HG03521 (cell line): ENCODE results near the gene WEE2.

ENCODE experiments used
- ATAC-seq: cut with Tn5 transposase; IDR thresholded peaks from one replicate; pipeline ENCODE4 v1.9.1; 2021; ENCODE audit warnings: mild to moderate bottlenecking, moderate library complexity; ENCODE audit not compliant: unreplicated experiment

WEE2 gene

DNA sequence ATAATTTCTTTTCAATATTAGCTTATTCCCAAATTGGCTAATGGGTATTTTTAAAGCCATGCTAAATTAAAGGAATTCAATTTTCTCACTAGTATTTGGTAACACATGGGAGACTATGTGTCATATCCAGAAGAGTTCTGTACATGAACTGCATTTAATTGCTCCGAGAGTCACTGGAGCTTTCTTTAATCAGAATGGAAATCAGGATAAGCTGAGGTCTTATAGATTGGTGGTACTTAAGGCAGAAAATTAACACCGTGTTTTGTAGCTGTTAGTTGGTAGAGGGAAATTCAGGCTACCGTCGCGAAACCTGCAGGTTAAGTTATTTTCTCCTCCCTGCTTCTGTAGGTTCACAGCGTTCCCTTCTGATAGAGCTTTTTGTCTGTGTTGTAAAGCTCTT, at the start of gene WEE2:
Gene WEE2 (plus strand): TSS at position 3 of the 400 bp plus-strand sequence. CDS start 406 bp downstream, outside the sequence.
- no peak for ATAC-seq

GRCh38 chr7:141659501-141659900, 48.7 kb upstream of the WEE2 start:
- ATAC-seq: no peak

DNA sequence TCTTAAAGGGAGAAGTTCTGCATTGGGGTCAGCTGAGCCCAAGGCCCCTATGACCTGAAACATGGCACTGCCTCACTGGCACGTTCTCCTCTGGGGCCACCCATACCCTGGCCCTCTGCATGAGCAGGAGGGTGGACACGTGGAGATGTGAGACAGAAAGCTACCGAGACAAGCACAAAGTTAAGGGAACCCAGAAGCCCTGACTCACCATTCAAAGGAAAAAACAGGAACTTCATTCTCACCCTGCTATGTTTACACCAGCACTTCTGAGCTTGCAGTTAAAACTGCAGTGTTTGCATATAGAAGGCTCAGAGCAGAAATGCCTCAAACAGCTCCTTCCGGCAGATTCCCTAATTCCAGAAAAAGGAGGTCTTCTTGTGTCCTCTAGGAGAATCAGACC, 47.9 kb upstream of the WEE2 start:
- no peak for ATAC-seq

DNA sequence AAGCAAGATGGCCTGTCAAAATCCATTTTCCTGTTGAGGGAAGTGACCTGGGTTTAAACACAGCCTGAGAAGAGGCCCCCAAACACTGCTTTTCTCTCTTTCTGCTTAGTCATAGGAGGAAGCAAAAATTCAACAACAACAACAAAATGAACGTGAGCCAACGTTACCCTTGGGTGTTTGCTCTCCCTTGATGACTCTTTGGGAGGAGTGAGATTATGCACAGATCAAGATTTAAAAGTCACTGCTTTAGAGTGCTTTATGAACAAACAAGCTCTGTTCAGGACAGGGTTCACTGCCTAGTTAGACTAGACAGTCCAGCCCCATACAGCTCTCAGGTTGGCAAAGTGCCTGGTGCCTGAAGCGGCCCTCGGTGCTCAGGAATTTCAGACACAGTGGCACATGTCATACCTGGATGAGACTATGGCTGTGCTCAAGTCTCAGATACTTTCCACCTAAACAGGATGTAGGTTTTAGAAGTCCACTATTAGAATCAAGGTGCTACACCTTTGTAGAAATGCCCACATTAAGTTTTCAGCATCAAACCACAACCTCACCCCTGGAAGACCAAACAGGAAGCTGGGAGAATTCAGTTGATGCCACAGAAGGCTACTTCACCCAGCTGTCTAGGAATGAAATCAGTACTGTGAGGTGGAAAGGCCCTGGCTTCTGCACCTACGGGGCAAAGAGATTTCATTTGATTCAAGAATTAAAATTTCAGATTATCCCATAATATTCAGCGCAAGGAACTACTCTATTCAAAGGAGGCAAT, 44.9 kb upstream of the WEE2 start:
- no peak for ATAC-seq

DNA sequence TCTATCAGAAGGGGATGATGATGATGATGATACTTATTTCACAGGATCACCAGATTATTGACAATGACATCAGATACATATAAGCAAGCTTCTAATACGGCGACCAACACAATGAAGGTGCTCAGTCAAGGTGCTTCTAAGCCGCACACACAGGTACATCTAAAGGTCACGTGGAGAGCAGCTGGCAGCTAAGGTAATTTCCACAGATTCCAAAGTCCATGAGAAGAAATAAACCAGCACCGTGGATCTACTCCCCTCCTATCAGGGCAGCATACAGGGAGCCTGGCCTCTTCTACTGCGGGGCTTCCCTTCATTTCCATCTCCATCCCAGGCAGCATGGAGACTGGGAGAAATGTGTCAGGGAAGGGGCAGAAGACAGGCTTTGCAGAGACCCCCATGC, 43.7 kb upstream of the WEE2 start:
- no peak for ATAC-seq

DNA sequence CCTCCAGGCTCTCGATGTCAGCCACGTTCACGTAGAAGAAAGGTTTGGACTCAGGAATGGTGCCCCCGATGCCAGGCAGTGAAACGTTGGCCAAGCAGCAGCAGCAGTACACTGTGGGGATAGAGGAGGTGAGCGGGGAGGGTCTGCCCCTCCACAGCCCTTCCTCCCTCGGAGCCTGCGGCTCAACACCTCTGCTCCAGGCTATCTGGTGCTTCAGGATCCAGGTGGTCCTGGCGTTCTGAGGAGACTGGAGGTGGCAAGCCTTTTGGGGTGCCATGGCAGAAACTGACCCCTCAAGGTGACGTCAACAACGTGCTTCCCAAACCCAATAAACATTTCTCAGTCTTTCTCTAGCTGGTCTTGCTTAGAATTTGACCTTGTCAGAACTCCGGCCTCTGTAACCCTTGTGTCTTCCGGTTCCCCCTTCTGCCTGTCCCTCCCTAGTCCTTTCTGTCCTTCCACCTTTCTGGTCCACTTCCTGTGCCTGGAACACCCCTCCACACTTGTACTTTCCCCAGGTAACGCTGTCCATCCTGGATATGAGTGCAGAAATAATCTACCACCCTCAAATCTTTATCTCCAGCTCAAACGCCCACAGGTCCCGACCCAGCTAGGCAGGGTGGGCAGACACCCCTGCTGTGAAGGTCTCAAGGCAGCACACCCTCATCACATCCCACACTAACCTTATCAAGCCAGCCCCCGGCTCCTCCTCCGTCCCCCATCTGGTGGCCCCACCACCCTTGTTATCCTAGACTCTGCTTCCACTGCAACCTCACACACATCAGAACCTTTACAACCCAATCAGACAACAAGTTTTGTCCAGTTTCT, 42.7 kb upstream of the WEE2 start:
- no peak for ATAC-seq

- ATAC-seq: no peak
Observed at GRCh38 chr7:141666071-141666470, 42.1 kb upstream of the WEE2 start.

- no peak for ATAC-seq
Observed at GRCh38 chr7:141668853-141669252, 39.3 kb upstream of the WEE2 start.

DNA sequence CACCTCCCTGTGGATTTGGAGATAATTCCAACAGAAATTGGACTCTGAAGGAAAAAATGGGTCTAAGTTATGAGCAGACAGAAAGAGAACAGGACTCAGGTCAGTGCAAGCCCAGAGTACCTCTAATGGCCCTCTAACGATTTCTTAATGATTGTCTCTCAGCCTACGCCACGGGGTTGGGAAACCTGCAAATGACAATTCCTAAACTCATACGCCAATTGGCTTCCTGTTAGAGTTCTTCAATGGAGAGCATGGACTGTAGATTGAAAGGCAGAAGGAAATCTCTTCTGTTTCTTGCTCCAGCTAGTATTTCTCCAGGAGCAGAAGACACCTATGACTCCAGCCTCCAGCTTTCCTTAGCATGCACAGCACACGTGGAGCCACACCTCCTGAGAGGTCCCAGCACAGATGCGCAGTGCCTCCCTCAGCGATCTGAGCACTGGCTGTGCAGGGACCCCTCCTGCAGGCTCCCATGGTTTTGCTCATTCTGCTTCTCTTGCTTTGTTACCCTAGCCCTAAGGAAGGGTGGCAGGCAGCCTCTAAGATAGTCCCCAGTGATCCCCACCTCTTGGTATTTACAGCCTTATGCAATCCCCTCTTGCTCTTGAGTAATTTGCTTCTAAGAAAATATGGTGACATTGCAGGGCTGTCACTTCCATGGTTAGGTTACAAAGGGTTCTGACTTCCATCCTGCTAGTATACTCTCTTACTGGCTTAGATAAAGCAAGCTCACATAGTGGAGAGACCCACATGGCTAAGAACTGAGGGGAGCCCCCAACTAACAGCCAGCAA, 36.3 kb upstream of the WEE2 start:
- no peak for ATAC-seq

GRCh38 chr7:141673346-141673745, 34.8 kb upstream of the WEE2 start:
- ATAC-seq: no peak

GRCh38 chr7:141674171-141674671, 33.9 kb upstream of the WEE2 start:
- ATAC-seq: no peak

- ATAC-seq: no peak
Observed at GRCh38 chr7:141674702-141675101, 33.5 kb upstream of the WEE2 start.

DNA sequence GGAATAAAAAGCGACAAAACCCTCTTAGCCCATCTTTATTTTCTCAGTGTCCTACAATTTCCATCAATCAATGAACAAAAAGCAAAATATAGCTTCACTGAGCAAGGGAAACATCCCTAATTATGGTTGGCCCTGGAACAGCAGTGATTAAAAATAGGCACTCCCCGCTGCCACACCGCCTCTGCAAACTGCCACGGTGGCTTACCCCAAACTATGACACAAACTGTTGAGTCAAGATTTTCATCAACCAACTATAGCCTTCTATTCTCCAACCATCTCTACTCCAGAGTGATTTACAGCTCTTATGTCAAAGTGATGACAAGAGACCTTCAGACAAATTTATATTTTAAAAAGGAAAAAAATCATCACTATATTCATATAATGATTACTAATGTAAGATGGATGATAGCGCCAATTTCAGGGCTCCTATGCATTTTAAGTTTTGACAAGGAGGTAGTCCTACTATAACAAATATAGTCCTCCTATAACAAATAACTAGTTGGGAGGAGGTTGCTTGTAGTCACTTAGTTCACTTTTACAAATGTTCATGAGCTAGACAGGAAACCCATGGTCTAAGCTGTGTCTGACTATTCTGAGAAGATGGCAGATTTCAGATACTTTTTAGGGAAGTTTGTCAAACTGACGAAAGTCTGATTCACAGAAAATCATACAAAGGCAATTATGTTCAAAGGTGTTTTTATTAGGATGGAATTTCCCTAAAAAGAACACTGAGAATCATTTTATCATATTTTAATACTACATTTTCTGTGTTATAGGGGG, 32.5 kb upstream of the WEE2 start:
- ATAC-seq: no peak

DNA sequence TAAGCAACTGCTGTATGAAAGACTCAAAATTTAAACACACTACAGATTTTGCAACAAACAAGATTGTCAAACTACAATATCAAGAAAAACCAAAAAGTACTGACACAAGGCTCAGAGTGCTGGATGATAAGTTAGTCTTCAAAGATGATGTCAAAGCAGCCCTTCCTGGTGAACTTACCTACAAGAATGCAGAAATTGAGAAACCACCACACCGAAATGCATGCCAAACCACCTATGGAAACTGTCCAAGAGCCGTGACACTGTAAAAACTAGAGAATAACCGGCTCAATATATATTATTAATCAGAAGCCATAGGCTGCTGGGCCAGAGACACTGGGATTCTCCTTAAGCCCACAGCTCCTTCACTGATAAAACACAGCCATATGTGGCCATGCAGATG, 31.5 kb upstream of the WEE2 start:
- no peak for ATAC-seq

DNA sequence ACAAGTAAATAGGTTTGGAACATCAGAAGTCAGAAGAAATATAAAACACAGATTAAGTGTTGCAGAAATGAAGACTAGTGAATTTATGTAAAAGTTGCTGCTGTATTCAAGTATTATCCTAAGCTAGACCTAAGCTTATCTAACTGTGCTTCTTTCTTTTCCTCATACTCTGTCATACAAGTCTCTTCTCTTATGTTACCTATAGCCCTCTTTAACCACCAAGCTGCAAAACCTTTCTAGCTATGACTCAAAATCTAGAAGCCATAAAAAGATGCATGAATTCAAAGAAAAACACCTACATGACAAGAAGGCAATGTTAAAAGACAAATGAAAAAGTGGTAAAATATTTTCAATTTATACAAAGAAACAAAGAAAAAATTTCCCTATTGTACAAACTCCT, 29.1 kb upstream of the WEE2 start:
- peak; percentile 55 for ATAC-seq

DNA sequence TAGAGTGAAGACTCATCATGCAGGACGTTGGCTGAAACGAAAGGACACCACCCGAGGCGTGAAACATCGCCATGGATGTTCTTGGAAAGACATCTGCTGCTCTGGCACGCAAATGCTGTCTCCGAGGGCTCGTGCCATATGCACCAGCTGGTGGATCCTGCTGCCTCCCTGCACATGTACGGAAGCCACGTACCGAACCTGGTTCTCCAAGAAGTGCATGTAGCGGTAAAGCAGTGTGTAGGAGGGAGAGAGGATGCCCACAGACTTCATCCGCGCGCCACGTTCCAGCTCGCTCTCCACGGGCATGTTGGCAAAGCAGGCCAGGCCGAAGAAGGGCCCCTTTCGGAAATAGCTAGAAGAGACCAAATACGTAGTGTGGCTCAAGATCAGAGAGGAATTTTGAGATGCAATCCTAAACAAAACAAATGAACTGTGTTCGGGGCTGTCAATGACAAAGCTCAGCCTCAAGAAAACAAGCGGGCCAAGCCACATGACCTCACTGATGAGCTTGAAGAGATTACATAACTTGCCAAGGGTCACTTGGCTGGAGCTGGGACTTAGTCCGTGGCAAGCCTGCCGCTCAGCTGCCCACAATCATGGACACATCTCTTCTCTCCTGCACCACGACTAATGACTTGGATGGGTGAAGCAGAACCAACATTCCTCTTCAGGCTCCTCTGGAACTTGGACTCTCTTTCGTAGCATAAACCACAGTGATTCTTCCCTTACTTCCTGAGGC, 22.7 kb upstream of the WEE2 start:
- no peak for ATAC-seq

GRCh38 chr7:141686074-141686473, 22.1 kb upstream of the WEE2 start:
- no peak for ATAC-seq

GRCh38 chr7:141686670-141687069, 21.5 kb upstream of the WEE2 start:
- no peak for ATAC-seq

DNA sequence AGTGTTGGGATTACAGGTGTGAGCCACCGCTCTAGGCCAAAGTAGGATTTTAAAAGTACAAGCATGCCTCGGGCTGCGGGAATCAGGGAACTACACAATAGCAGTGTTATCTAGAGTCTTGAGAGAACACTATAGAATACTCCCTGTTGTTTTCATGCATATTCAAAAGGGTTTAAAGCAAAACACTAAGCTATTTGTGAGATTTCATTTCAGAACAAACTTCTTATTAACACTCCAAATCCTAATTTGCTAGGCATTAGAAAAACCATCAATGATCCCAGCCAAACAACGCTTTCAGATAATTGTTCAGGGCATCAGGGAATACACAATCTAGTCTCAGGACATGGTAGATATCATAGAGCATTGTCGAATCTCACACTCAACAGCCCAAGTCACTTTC, 20.1 kb upstream of the WEE2 start:
- no peak for ATAC-seq
